ENCODE data around the gene MYOD1. TPM values are rescaled to one million over a fixed set of nuclear protein-coding genes. Genes with fewer than 3 reads are reported as not detected.

Gene MYOD1
- total and polyA plus RNA-seq, 9 of the 15 experiments (the other 6 are each of a cell fraction or from before 2014, with no cell fraction given) = not detected

GRCh38 chr11:17740649-17741235 lies 21.4 kb downstream of the MYOD1 start:
- no TSS peak for BruUV-seq (replicated peaks)
- Histone ChIP-seq H3K9me1 (ENCODE audit: control insufficient read depth, insufficient read depth, low read length) (no peaks in the 10 kb centered on the region), H2AFZ (ENCODE audit: low read depth, low read length) (no peak overlapping the region), H3K9ac (ENCODE audit: insufficient read depth in 1 of 2, low read depth in 2 of 2, low read length in 2 of 2) (no peak overlapping the region), H4K20me1 (replicated peaks; ENCODE audit: control insufficient read depth, insufficient read depth, low read length) (peaks cover 16% of the 10 kb centered on the region; the same call in 1 of the 2 replicates), H3K27me3 (ENCODE audit: control insufficient read depth in 2 of 2, insufficient read depth in 2 of 2, low read length in 2 of 2) (peaks cover 5 to 69% of the 10 kb centered on the region in 2 experiments; a peak in 4 of 5 replicates), H3K4me1 (replicated peaks in 1 of 2; ENCODE audit: control insufficient read depth in 2 of 2, insufficient read depth in 2 of 2, low read length in 2 of 2) (peaks cover 0 to 5% of the 10 kb centered on the region in 2 experiments; a peak in 3 of 5 replicates), H3K4me2 (ENCODE audit: insufficient read depth, low read length) (no peak overlapping the region), H3K79me2 (ENCODE audit: control insufficient read depth, insufficient read depth, low read length) (no peaks in the 10 kb centered on the region), H3K4me3 (no peak overlapping the region), H3K36me3 (ENCODE audit: control insufficient read depth, insufficient read depth, low read length) (no peaks in the 10 kb centered on the region), H3K9me3 (replicated peaks; ENCODE audit: control insufficient read depth, insufficient read depth, low read depth, low read length) (no peaks in the 10 kb centered on the region), H3K27ac (ENCODE audit: extremely low read depth, low read depth, low read length) (no peak overlapping the region)
- WGBS (ENCODE audit: insufficient coverage, low coverage, missing lambda C conversion rate) = 0% methylated on average over 6 of the region's 7 CpGs
- in situ Hi-C loops (cut with MboI) (no loop called here), intact Hi-C loops (cut with micrococcal nuclease) (no loop called here)
- no peak for ATAC-seq
- no peak for DNase-seq (ENCODE audit: extremely low read depth in 1 of 4, low spot score in 3 of 4)
- FAIRE-seq = no peak
- ChIA-PET POLR2A (no interaction called here), CTCF (ENCODE audit: low intra/inter-chr PET ratio) (no interaction called here)
- TF ChIP-seq PPARD (CRISPR knock-in tag; IDR thresholded peaks at IDR 0.05) (no peak), FOXP4 (CRISPR knock-in tag; IDR thresholded peaks at IDR 0.05; ENCODE audit: borderline replicate concordance) (no peak), SIN3A (IDR thresholded peaks at IDR 0.05; ENCODE audit: borderline replicate concordance in 2 of 2, control insufficient read depth in 1 of 2, low read depth in 2 of 2, low read length in 2 of 2) (no peak), SMARCA4 (IDR thresholded peaks at IDR 0.05) (no peak), PTBP1 (IDR thresholded peaks at IDR 0.05; ENCODE audit: low read depth, low read length) (no peak), TEAD2 (tag; IDR thresholded peaks at IDR 0.05) (no peak), PRMT5 (CRISPR knock-in tag; IDR thresholded peaks at IDR 0.05) (no peak), TSC22D4 (tag; IDR thresholded peaks at IDR 0.05) (no peak), GATAD2B (IDR thresholded peaks at IDR 0.05; ENCODE audit: borderline replicate concordance) (no peak), GTF2F1 (IDR thresholded peaks at IDR 0.05; ENCODE audit: low read depth, low read length) (no peak), IFI16 (CRISPR knock-in tag; IDR thresholded peaks at IDR 0.05) (no peak), TGIF2 (CRISPR knock-in tag; IDR thresholded peaks at IDR 0.05) (no peak), CCNT2 (IDR thresholded peaks at IDR 0.05; ENCODE audit: borderline replicate concordance, extremely low read depth, insufficient read length, low read depth, low read length) (no peak), ZNF395 (CRISPR knock-in tag; IDR thresholded peaks at IDR 0.05) (no peak), ZNF133 (CRISPR knock-in tag; IDR thresholded peaks at IDR 0.05) (no peak), MXI1 (IDR thresholded peaks at IDR 0.05; ENCODE audit: low read depth, low read length) (no peak), HIVEP1 (CRISPR knock-in tag; IDR thresholded peaks at IDR 0.05) (no peak)
- TF ChIP-seq, protein P1, sequence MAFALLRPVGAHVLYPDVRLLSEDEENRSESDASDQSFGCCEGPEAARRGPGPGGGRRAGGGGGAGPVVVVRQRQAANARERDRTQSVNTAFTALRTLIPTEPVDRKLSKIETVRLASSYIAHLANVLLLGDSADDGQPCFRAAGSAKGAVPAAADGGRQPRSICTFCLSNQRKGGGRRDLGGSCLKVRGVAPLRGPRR (CRISPR knock-in tag; IDR thresholded peaks at IDR 0.05) = no peak
